HTR-8/SVneo (cell line): ENCODE data around the gene PLEKHA5.

Experiments
- DNase-seq: peaks from one replicate; pipeline ENCODE4 v3.0.0; 2011; ENCODE audit warnings: low spot score, mixed read lengths; ENCODE audit not compliant: insufficient read length
- FAIRE-seq: peaks from 2 replicates; lab custom pipeline; 2011; peaks lifted over from hg19 to GRCh38; lab: Jason Lieb, UNC

PLEKHA5 gene

GRCh38 chr12:19248929-19249602 lies 119.5 kb downstream of the PLEKHA5 start:
- DNase-seq (no peak), FAIRE-seq (no peak)

DNA sequence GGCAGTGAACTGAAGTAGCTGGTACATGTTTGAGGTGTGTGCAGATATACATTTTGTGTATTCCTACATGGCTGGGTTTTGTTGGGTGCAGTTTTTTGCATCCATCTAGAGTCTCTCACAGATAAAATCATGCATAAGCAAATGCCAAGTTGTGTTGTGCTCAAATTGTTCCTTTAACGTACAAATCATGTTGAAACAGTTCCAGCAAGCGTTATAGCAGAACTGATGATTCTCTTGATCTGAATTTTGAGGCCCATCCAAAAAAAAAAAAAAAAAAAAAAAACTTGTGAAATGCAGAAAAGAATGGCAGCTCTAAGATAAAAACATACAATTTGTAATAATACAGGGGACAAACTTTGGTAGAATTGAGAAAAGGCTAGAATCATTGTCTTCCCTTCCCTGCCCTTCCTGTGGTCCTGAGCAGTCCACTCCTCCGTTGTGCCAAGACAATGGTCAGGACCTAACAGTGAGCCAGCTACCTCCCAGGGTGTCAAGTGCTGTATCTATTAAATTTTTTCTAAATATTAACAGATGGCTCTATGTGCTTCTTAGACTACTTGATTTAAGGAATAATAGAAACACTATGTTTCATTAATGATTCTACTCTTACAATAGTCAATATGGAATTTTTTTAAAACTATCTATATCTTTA lies 122.1 kb downstream of the PLEKHA5 start:
- DNase-seq, result no peak
- no peak for FAIRE-seq

GRCh38 chr12:19260135-19260534 lies 130.6 kb downstream of the PLEKHA5 start:
- DNase-seq, result no peak
- FAIRE-seq, result no peak

GRCh38 chr12:19261773-19262172 lies 132.2 kb downstream of the PLEKHA5 start:
- no peak for FAIRE-seq
- DNase-seq, result no peak

DNA sequence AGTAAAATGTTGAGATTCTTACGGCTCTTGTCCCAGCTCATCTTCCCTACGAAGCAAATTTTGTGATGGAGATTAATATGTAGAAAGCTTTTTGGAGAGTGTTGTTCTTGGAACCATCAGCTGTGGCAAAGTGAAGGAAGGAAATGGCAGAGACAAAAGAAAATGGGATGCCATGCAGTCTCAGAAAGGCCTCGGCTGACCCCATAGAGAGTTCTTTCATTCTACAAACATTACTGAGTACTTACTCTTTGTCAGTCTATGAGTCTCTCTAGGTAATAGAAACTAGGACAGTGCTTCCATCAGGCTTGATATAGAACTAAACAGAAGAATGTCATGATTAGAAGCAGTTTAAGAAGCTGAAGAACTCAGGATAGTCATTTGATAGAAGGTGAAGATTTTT lies 134.1 kb downstream of the PLEKHA5 start:
- FAIRE-seq (no peak), DNase-seq (no peak)

DNA sequence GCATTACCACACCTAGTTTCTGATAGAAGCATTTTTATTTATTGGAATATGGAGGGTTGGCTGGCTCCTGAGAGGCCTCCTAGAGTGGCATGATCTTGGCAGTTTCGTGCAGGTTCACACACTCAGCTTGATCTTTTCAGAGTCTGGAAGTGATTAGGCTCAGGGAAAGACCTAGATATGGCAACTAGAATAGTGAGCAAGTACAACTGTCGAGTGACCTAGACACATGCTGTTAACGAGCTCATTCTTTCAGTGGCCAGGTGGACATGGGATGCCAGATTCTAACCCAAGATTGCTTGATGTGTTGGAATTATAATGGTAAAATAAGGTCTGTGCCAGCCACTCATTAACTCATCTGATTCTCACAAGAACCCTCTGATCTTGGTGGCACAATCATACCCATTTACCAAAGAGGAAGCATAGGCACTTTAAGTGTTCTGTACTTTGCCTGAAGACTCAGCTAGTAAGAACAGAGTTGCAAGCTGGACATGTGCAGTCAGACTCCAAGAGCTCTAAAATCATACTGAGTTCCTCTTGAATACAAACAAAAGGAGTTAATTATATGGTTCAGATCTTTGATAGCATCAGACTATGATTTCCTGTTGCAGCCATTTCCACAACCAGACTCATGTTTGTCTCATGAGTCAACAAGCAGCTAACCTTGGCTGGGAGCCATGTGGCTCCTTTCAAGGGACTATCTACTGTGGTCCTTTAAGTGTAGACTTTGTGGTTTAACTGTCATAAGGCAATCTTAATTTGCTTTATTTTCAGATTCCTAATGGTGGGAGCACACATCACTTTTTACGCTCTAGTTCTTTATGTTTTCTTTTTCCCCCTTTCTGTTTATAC lies 144.2 kb downstream of the PLEKHA5 start:
- DNase-seq, result peak; percentile 83
- peak; percentile 20 for FAIRE-seq

DNA sequence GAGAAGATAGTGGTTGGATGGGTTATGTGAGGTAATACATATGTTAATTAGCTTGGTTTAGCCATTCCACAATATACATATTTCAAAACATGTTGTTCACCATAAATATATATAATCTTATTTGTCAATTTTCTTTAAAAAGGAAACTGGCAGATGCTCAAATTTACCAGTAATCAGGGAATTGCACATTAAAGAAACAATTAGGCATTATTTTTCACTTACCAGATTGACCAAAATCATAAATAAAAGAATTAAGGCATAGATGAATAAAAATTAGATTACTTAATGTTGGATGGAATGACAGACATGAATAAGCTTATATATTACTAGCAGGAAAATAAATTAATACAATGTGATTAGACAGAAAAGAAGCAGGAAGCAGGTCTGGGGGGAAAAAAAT lies 147.2 kb downstream of the PLEKHA5 start:
- DNase-seq, result no peak
- FAIRE-seq, result no peak

- DNase-seq (no peak), FAIRE-seq (no peak)
Measured at GRCh38 chr12:19277711-19278110, 148.2 kb downstream of the PLEKHA5 start.

DNA sequence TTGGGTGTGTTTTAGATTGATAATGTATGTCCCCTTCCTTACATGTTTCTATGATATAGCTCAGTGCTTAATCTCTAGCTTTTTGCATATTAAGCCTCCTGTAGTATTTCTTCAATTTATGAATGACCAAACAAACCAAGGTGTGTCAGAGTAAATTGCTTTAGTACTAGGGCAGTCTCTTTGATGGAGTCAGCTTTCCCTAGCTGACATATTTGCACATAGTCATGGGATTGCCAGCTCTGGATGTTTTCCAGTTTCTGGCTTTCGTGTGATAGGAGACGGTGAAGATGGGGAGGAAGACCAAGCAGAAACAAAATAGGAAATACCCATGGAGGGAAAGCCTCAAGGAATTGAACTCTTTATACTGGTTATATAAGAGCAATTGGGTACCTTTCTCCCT lies 148.9 kb downstream of the PLEKHA5 start:
- DNase-seq (no peak), FAIRE-seq (no peak)

- no peak for FAIRE-seq
Measured at GRCh38 chr12:19282133-19282699, 152.7 kb downstream of the PLEKHA5 start.

GRCh38 chr12:19284658-19285057 lies 155.1 kb downstream of the PLEKHA5 start:
- no peak for DNase-seq
- FAIRE-seq, result no peak

More at GRCh38 chr12:19282133-19282699, 152.7 kb downstream of the PLEKHA5 start:
- no peak for DNase-seq

DNA sequence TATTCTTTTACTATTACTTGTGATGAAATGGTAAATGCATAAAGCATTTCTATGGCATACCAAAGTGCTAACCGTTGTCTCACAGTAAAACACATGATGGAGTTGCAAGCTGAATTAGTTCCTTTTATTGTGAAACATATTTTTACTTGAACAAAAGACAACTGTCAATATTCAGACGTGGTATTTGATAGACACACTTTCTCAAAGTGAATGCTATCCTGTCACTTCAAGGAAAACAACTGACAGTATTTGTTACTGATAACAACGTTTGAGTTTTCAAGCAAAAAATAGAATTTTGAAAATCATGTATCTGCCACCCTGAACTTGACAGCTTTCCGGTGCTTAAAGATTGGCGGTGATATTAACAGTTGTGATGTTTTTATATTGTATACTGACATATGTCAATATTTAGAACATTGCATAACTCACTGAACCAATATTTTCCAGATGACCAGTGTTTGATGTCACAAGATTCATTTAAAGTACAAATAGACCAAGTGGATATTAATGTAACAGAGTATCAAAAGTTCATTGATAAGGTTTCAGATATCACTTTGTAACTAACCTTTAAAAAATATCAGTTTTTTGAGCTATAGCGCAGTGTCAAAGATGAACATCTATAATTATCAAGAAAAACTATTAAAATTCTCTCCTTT lies 156.4 kb downstream of the PLEKHA5 start:
- no peak for DNase-seq
- FAIRE-seq, result no peak

DNA sequence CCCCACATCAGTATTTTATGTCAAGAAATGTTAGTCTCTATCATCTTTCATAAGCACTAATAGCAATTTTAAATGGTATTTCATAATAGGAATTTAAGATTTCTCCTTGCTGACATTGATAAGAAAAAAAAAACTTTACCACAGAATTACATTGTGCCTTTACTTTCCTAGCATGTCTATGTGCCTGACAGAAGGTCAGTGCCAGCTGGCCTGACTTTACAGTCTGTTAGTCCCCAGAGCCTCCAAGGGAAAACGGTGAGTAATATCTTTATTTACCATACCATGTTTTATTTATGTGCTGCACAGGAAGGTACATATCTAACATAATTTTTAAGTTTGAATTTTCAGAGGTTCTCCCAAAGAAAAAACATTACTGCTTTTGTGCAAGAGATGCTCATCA lies 157.8 kb downstream of the PLEKHA5 start:
- DNase-seq (no peak), FAIRE-seq (no peak)

GRCh38 chr12:19288161-19288560 lies 158.6 kb downstream of the PLEKHA5 start:
- FAIRE-seq (no peak), DNase-seq (no peak)

DNA sequence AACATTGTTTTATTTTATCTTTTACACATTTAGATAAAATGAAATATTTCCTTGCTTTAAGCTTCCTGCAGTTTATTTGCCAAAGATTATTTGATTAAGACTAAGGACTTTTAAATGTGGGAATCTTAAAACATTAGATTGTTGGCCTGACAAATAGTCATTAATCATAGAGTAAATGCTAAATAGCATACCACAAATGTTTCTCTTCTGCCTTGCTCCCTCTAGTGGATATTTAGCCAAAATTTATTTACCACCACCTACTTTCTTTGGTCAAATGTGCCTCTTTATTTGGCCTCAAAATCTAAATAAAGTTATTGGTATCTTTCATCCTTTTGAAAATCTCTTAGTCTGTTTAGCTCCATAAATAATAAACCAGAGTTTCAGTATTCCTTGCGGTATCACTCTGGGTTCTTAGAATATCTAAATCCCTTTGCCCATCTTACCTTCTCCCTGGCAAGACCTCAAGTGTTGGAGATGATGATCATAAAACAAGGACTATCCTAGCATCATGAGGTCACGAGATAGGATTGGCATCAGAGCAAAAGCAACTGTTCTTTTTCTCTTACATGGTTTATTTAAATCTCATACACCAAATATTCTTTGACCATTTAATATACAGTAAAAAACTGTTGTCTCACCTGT lies 159.2 kb downstream of the PLEKHA5 start:
- FAIRE-seq (no peak), DNase-seq (peak; percentile 41)

DNA sequence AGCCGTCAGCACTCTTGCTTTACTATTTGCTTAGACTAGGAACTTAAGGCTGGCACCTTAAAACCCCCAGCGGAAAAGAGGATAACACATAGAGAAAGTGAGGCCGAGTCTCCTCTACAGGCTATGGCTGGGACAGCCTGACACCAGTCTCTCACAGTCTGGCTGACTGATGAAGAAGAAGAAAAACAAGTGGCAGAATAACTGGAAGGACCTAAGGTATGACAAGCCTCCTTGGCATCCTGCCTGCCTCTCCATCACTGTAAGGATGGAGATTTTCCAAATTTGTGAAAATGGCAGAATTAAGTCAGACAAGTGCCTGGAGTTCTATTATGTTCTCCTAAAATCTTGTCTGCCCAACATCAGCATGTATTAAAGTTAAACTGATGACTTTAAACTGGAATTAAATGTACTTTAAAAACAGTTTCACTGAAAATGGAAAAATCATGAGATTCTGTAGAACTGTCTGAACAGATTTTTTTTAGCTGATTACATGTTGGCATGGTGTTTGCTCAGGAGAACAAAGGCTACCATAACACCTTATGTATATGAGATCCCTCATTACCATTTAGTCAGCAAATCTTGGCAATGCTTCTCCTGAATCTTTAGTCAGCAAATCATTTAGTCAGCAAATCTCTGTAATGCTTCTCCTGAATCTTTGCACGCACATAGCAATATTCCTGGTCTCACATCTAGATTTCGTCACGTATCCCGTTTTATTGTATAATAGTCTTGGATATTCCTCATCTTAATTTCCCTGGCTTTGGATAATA lies 169.5 kb downstream of the PLEKHA5 start:
- FAIRE-seq (no peak), DNase-seq (no peak)

GRCh38 chr12:19299765-19300164 lies 170.2 kb downstream of the PLEKHA5 start:
- no peak for DNase-seq
- FAIRE-seq, result peak; percentile 31

DNA sequence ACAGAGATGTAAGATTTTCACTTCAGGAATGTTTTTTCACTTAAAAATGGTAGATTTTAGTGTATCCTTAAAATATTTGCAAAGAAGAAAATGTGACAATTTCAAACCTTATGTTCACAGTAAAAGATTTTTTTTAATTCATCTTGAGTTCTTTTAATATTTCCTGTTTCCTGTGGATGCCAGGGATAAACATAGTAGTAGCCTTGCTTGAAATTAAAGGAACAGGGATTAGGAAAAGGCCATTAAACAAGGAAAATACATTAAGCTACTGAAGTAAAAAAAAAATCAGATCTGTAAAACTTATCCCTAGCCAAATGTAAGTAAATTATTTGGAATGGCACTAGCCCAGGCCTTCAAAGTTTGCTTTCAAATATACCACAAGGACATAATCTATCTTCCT lies 171.7 kb downstream of the PLEKHA5 start:
- FAIRE-seq (no peak), DNase-seq (no peak)

DNA sequence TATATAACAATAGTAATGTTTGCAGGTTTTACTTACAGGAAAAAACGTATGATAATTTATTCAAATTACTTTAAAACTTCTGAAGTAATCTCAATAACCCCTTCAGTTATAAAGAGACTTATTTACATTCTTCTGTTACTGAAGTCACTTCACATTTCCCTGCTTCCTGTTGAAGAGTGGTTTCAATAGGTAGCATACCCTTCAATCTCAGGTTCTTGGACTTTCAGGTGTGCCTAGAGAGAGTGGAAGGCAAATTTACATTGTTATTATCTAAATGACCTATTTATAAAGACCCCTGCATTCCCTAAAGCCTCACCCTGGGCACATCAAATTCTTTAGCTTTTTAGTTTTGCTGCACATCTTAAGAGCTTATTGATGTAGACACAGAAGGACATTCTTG lies 172.2 kb downstream of the PLEKHA5 start:
- DNase-seq, result no peak
- no peak for FAIRE-seq
